MCF 10A (cell line): Measurements from ENCODE around the gene TBL1XR1. TPM values are rescaled to one million over a fixed set of nuclear protein-coding genes. Genes with fewer than 3 reads are reported as not detected.
A peak's percentile ranks its signal among the peaks of the same experiment; 100 is the strongest.

Source experiments
- BruUV-seq: library from RNA; stranded (reverse); fragments of 400-500 nt; replicated peaks from 2 replicates; lab custom pipeline; 2021; lab: Mats Ljungman, UMichigan
- CTCF ChIA-PET: fragments of 300-600 bp; sonication (Branson Sonifier 250); formaldehyde crosslinking; extraction: SDS; loops from one replicate; lab custom pipeline; 2021; ENCODE audit warnings: antibody characterized with exemption, inconsistent platforms; lab: Yijun Ruan, JAX
- POLR2A ChIA-PET: fragments of 300-600, 350-650 bp; sonication (Branson Sonifier 250); formaldehyde crosslinking; extraction: SDS; loops from one replicate; lab custom pipeline; 2020; ENCODE audit warnings: antibody characterized with exemption, inconsistent platforms; lab: Yijun Ruan, JAX
- DNase-seq: peaks from one replicate; pipeline ENCODE4 v3.0.0-alpha.2; 2018; ENCODE audit not compliant: unreplicated experiment
- H3K27ac Mint-ChIP-seq: one replicate; pipeline ENCODE4 v1.8.0; 2022; ENCODE audit warnings: mild to moderate bottlenecking, low read depth, mixed read lengths; ENCODE audit not compliant: unreplicated experiment
- H3K27me3 Mint-ChIP-seq: one replicate; pipeline ENCODE4 v1.8.0; 2022; ENCODE audit warnings: mixed read lengths; ENCODE audit not compliant: insufficient read depth, unreplicated experiment
- H3K36me3 Mint-ChIP-seq: one replicate; pipeline ENCODE4 v1.8.0; 2022; ENCODE audit warnings: mild to moderate bottlenecking, moderate library complexity, mixed read lengths; ENCODE audit not compliant: insufficient read depth, unreplicated experiment
- H3K4me1 Mint-ChIP-seq: one replicate; pipeline ENCODE4 v1.8.0; 2022; ENCODE audit warnings: mixed read lengths; ENCODE audit not compliant: insufficient read depth, unreplicated experiment
- H3K4me3 Mint-ChIP-seq: one replicate; pipeline ENCODE4 v1.8.0; 2022; ENCODE audit warnings: mild to moderate bottlenecking, moderate library complexity, mixed read lengths; ENCODE audit not compliant: unreplicated experiment
- H3K9me3 Mint-ChIP-seq: one replicate; pipeline ENCODE4 v1.8.0; 2022; ENCODE audit warnings: mixed read lengths; ENCODE audit not compliant: unreplicated experiment
- CTCF ChIP-seq: fragments of 200-600 bp; IDR thresholded peaks from one replicate; pipeline ENCODE4 v1.8.0; 2022; ENCODE audit warnings: antibody characterized with exemption, mild to moderate bottlenecking; ENCODE audit not compliant: unreplicated experiment
- intact Hi-C: fragments of 100-400 bp; cut with micrococcal nuclease; formaldehyde crosslinking; loops from 2 replicates; pipeline ENCODE4 v1.14.1; 2022
- total RNA-seq: library from RNA; stranded (reverse); gene quantifications from 2 replicates; pipeline ENCODE4 v1.2.3, GENCODE V29; 2022

TBL1XR1 gene
- total RNA-seq, 1 experiment from 2014 or later, result 178 TPM

- no peaks in the 10 kb centered on the region for H3K9me3 Mint-ChIP-seq
- H3K27me3 Mint-ChIP-seq, result no peaks in the 10 kb centered on the region
- TF ChIP-seq CTCF, result no peak
- no TSS peak for BruUV-seq
- no peak for DNase-seq
- no peak overlapping the region for H3K4me3 Mint-ChIP-seq
- peaks cover 15% of the 10 kb centered on the region for H3K4me1 Mint-ChIP-seq
- H3K27ac Mint-ChIP-seq, result peak overlapping the region; percentile 44
- POLR2A ChIA-PET, result interaction anchor here (0.8 to 1.0 kb wide), 2 partner anchors 12 to 111 kb away, joined by 4 read pairs; no protein-coding TSS in a partner anchor
- H3K36me3 Mint-ChIP-seq, result peaks cover 6% of the 10 kb centered on the region
- intact Hi-C loops, result no loop called here
- CTCF ChIA-PET, result interaction anchor here (0.5 kb wide), 1 partner anchor 8 kb away, joined by 3 read pairs; no protein-coding TSS in a partner anchor
Observed at GRCh38 chr3:177212756-177213155, 15.5 kb upstream of the TBL1XR1 start.

GRCh38 chr3:177212278-177212610 is 15.0 kb upstream of the TBL1XR1 start:
- no peaks in the 10 kb centered on the region for H3K27me3 Mint-ChIP-seq
- peaks cover 6% of the 10 kb centered on the region for H3K36me3 Mint-ChIP-seq
- intact Hi-C loops, result no loop called here
- no peak overlapping the region for H3K4me3 Mint-ChIP-seq
- TF ChIP-seq CTCF, result no peak
- H3K27ac Mint-ChIP-seq, result peak overlapping the region; percentile 44
- H3K4me1 Mint-ChIP-seq, result peaks cover 15% of the 10 kb centered on the region
- POLR2A ChIA-PET, result interaction anchor here (0.8 to 1.0 kb wide), 2 partner anchors 11 to 111 kb away, joined by 4 read pairs; no protein-coding TSS in a partner anchor
- DNase-seq, result no peak
- H3K9me3 Mint-ChIP-seq, result no peaks in the 10 kb centered on the region
- no TSS peak for BruUV-seq
- CTCF ChIA-PET, result no interaction called here

- BruUV-seq, result no TSS peak
- Mint-ChIP-seq H3K9me3 (no peaks in the 10 kb centered on the region), H3K4me3 (no peak overlapping the region), H3K27ac (peak overlapping the region; percentile 44), H3K4me1 (peaks cover 15% of the 10 kb centered on the region), H3K36me3 (peaks cover 6% of the 10 kb centered on the region), H3K27me3 (no peaks in the 10 kb centered on the region)
- CTCF ChIA-PET, result interaction anchor here (0.9 kb wide), 1 partner anchor 145 kb away, joined by 3 read pairs; no protein-coding TSS in a partner anchor
- no peak for TF ChIP-seq CTCF
- intact Hi-C loops, result no loop called here
- POLR2A ChIA-PET, result interaction anchor here (0.6 to 0.8 kb wide), 2 partner anchors 112 to 536 kb away, joined by 3 to 4 read pairs; no protein-coding TSS in a partner anchor
- peak; percentile 83 for DNase-seq
Observed at GRCh38 chr3:177211503-177212277, 14.4 kb upstream of the TBL1XR1 start.

- DNase-seq, result no peak
- no peak for TF ChIP-seq CTCF
- Mint-ChIP-seq H3K36me3 (peaks cover 6% of the 10 kb centered on the region), H3K27ac (peak overlapping the region; percentile 44), H3K9me3 (no peaks in the 10 kb centered on the region), H3K4me1 (peaks cover 15% of the 10 kb centered on the region), H3K4me3 (no peak overlapping the region), H3K27me3 (no peaks in the 10 kb centered on the region)
- intact Hi-C loops, result no loop called here
- CTCF ChIA-PET, result interaction anchor here (0.6 to 0.9 kb wide), 3 partner anchors 29 to 146 kb away, joined by 3 to 4 read pairs (median 3); no protein-coding TSS in a partner anchor
- no TSS peak for BruUV-seq
- POLR2A ChIA-PET, result interaction anchor here (0.6 to 0.7 kb wide), 2 partner anchors 536 to 746 kb away, joined by 3 read pairs; no protein-coding TSS in a partner anchor
Observed at GRCh38 chr3:177210744-177211502, 13.6 kb upstream of the TBL1XR1 start.
